ENCODE data around the gene CNNM4.

The CNNM4 gene

DNA sequence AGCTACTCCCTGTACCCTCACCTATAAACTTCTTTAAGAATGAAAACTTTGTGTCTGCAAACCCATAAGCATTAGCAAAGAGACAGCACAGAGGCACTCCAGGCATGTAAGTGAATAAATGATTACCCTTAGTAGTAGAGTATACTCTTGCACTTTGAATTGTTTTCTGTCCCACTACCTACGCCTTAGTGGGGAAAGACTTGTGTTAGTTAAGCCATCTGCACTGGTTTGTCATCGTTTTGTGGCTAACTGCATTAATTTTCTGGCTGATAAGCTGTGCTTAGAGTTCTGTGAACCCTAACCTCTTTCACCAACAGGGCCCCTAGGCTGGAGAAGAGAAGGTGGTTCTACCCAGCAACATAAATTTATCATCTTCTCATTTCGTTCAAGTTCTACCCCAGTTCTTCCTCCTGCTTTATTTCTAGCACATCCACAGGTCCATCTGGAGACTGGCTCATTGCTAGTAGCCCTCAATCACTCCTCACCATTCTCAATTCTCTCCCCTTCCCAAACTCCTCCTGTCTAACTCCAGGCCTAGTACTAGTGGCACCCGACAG lies 21.5 kb upstream of the CNNM4 start:
- POLR2A ChIA-PET, result no interaction called here
- CTCF ChIA-PET, result interaction anchor here (1.3 to 1.8 kb wide), 3 partner anchors 23 to 62 kb away, joined by 4 read pairs; no protein-coding TSS in a partner anchor
- no peak for DNase-seq (ENCODE audit: extremely low spot score)
- TF ChIP-seq, protein P1, sequence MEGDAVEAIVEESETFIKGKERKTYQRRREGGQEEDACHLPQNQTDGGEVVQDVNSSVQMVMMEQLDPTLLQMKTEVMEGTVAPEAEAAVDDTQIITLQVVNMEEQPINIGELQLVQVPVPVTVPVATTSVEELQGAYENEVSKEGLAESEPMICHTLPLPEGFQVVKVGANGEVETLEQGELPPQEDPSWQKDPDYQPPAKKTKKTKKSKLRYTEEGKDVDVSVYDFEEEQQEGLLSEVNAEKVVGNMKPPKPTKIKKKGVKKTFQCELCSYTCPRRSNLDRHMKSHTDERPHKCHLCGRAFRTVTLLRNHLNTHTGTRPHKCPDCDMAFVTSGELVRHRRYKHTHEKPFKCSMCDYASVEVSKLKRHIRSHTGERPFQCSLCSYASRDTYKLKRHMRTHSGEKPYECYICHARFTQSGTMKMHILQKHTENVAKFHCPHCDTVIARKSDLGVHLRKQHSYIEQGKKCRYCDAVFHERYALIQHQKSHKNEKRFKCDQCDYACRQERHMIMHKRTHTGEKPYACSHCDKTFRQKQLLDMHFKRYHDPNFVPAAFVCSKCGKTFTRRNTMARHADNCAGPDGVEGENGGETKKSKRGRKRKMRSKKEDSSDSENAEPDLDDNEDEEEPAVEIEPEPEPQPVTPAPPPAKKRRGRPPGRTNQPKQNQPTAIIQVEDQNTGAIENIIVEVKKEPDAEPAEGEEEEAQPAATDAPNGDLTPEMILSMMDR (IDR thresholded peaks at IDR 0.05; ENCODE audit: control extremely low read depth, extremely low read depth, low read depth, missing control alignments), result no peak

- CTCF ChIA-PET, result interaction anchor here (1.1 to 1.8 kb wide), 2 partner anchors 20 to 22 kb away, joined by 3 to 4 read pairs; no protein-coding TSS in a partner anchor
- peak; percentile 96 for DNase-seq (ENCODE audit: extremely low spot score)
Observed at GRCh38 chr2:96739633-96740428, 20.9 kb upstream of the CNNM4 start, which contains the start of gene LMAN2L. TSS of gene LMAN2L (minus strand) at chr2:96740064. CDS start at chr2:96740040, 24 bp downstream.

DNA sequence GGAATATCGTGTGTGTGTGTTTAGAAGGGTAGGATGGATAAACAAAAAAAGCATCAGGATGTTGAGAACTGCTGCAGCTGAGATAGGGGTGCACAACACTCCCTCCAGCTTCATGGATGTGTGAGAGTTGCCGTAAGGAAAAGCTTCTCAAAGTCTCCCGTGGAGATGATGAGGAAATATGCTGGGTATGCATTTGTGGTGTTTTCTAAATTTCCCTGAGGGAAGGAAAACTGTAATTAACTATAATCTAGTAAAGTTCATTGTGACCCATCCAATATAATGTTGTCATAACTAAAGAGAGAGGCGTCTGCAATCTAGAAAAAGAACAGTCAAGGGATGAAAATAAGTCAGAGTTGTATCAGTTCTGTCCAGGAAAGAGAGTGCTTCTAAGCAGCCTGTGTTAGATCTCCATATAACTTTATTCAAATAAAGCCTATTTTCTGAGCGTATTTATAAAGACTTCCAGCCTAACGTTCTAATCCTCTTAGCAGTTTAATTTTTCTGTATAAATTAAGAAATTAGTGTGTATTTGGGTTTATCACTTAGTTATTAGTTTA lies 13.6 kb upstream of the CNNM4 start:
- DNase-seq (ENCODE audit: extremely low spot score), result no peak
- TF ChIP-seq, protein P1 (IDR thresholded peaks at IDR 0.05; ENCODE audit: control extremely low read depth, extremely low read depth, low read depth, missing control alignments), result no peak
- CTCF ChIA-PET, result interaction anchor here (1.7 kb wide), 1 partner anchor 10 kb away, joined by 3 read pairs; no protein-coding TSS in a partner anchor
- POLR2A ChIA-PET, result no interaction called here

More at GRCh38 chr2:96739633-96740428, 20.9 kb upstream of the CNNM4 start, which contains the start of gene LMAN2L:
- TF ChIP-seq, protein P1 (IDR thresholded peaks at IDR 0.05; ENCODE audit: control extremely low read depth, extremely low read depth, low read depth, missing control alignments), result no peak
- POLR2A ChIA-PET, result no interaction called here

- ChIA-PET POLR2A (no interaction called here), CTCF (interaction anchor here (1.5 kb wide), 1 partner anchor 10 kb away, joined by 8 read pairs; the partner anchor contains the start of gene CNNM4)
- TF ChIP-seq, protein P1 (IDR thresholded peaks at IDR 0.05; ENCODE audit: control extremely low read depth, extremely low read depth, low read depth, missing control alignments), result no peak
- no peak for DNase-seq (ENCODE audit: extremely low spot score)
Observed at GRCh38 chr2:96751800-96752199, 8.9 kb upstream of the CNNM4 start.

GRCh38 chr2:96753661-96754282 lies 6.9 kb upstream of the CNNM4 start:
- CTCF ChIA-PET, result interaction anchor here (0.8 kb wide), 1 partner anchor 11 kb away, joined by 3 read pairs; no protein-coding TSS in a partner anchor
- TF ChIP-seq, protein P1 (IDR thresholded peaks at IDR 0.05; ENCODE audit: control extremely low read depth, extremely low read depth, low read depth, missing control alignments), result no peak
- POLR2A ChIA-PET, result interaction anchor here (0.6 kb wide), 1 partner anchor 25 kb away, joined by 3 read pairs; no protein-coding TSS in a partner anchor
- DNase-seq (ENCODE audit: extremely low spot score), result no peak

GRCh38 chr2:96754317-96754716 lies 6.4 kb upstream of the CNNM4 start:
- ChIA-PET CTCF (no interaction called here), POLR2A (no interaction called here)
- DNase-seq (ENCODE audit: extremely low spot score), result no peak
- TF ChIP-seq, protein P1 (IDR thresholded peaks at IDR 0.05; ENCODE audit: control extremely low read depth, extremely low read depth, low read depth, missing control alignments), result no peak

Measured in GM10248 (cell line).